ENCODE results near the gene ZNF330. TPM values are rescaled to one million over a fixed set of nuclear protein-coding genes. Genes with fewer than 3 reads are reported as not detected.

Gene ZNF330
- total and polyA plus RNA-seq, 2 of the 4 experiments (the other 2 are of a cell fraction) = 27.2 to 34.1 TPM

DNA sequence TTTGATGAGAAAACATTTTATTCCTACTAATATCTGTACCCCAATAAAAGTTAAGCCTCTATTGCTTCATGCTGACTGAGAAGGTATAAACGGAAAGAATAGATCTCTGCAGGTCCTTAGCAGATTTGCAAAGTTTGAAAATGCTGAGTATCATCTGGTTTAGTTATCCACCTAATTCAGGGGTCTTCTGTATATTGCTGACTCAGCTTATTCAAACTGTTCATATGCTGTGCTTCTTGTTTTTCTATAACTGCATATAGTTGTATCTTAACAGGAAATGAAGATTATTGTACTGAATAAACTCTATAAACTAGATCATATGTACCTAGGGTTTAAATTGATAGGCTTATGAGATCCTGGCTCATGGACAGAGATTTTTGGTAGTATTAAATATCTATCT is 23.7 kb downstream of the ZNF330 start:
- no TSS peak for BruUV-seq (replicated peaks)
- Histone ChIP-seq H4K8ac (ENCODE audit: low read depth in 2 of 2, low read length in 2 of 2) (no peak overlapping the region), H3K23ac (ENCODE audit: low read depth, low read length) (no peak overlapping the region), H3K27me3 (ENCODE audit: control insufficient read depth, insufficient read depth, low read length) (no peaks in the 10 kb centered on the region), H3K4me1 (ENCODE audit: control insufficient read depth, insufficient read depth, low read length) (peaks cover 2% of the 10 kb centered on the region; the same call in 1 of the 2 replicates), H3K27ac (ENCODE audit: insufficient read depth, low read length) (no peak overlapping the region), H3K4me3 (ENCODE audit: insufficient read depth, low read depth, low read length) (no peak overlapping the region), H4K5ac (ENCODE audit: low read depth, low read length) (no peak overlapping the region), H3K9me1 (ENCODE audit: insufficient read depth, low read length) (peaks cover 6% of the 10 kb centered on the region; the same call in 1 of the 2 replicates), H3K9ac (ENCODE audit: low read depth, low read length) (no peak overlapping the region), H2BK15ac (ENCODE audit: low read depth, low read length) (no peak overlapping the region), H2AFZ (replicated peaks; ENCODE audit: low read length, poor library complexity) (no peak overlapping the region), H2BK120ac (ENCODE audit: low read depth, low read length) (no peak overlapping the region), H3K14ac (replicated peaks; ENCODE audit: low read depth, low read length) (no peak overlapping the region), H3K18ac (ENCODE audit: low read depth, low read length) (no peak overlapping the region), H4K91ac (ENCODE audit: insufficient read depth, low read depth, low read length) (no peak overlapping the region), H3K9me3 (ENCODE audit: control insufficient read depth, insufficient read depth, low read length) (no peaks in the 10 kb centered on the region), H2BK5ac (ENCODE audit: low read depth, low read length, poor library complexity, severe bottlenecking) (no peak overlapping the region), H2AK5ac (ENCODE audit: low read depth, low read length) (no peak overlapping the region), H4K20me1 (ENCODE audit: insufficient read depth, low read length) (no peaks in the 10 kb centered on the region), H3K36me3 (ENCODE audit: control insufficient read depth, insufficient read depth, low read length) (no peaks in the 10 kb centered on the region), H3K79me1 (ENCODE audit: low read depth in 1 of 2, low read length in 2 of 2) (no peaks in the 10 kb centered on the region), H2BK20ac (ENCODE audit: low read depth, low read length) (no peak overlapping the region), H3K56ac (ENCODE audit: extremely low read depth, insufficient read depth, low read length) (no peak overlapping the region), H2AK9ac (replicated peaks; ENCODE audit: low read depth, low read length, poor library complexity) (no peak overlapping the region), H3K4me2 (ENCODE audit: low read depth, low read length) (no peak overlapping the region), H3K4ac (ENCODE audit: low read depth, low read length) (no peak overlapping the region)
- dilution Hi-C loops (cut with HindIII; ENCODE audit: low sequenced_read_pairs, unreplicated experiment) = no loop called here
- ATAC-seq (ENCODE audit: low read depth) (no peak), DNase-seq (no peak)
- TF ChIP-seq MAFK (IDR thresholded peaks at IDR 0.05; ENCODE audit: low read depth, low read length) (peak; percentile 100), POLR2A (IDR thresholded peaks at IDR 0.05; ENCODE audit: low read depth, low read length) (no peak)
- no CpG with 5 or more reads among the region's 1 CpG for WGBS, 2 experiments (ENCODE audit: extremely low coverage in 2 of 2, insufficient read length in 1 of 2)
- POLR2A ChIA-PET (ENCODE audit: unreplicated experiment) = no interaction called here
- in situ Hi-C loops (cut with MboI; ENCODE audit: low sequenced_read_pairs) = no loop called here
- intact Hi-C loops (cut with micrococcal nuclease) = no loop called here
- CTCF ChIA-PET = no interaction called here

All from IMR-90 (cell line).